ENCODE measurements around the gene COL6A2.

- no peak for TF ChIP-seq EP300 (IDR thresholded peaks at IDR 0.05)
- TF ChIP-seq CTCF (IDR thresholded peaks at IDR 0.05), result no peak
- no peak for TF ChIP-seq PHF8 (IDR thresholded peaks at IDR 0.05; ENCODE audit: borderline replicate concordance, low read depth)
- TF ChIP-seq POLR2A (IDR thresholded peaks at IDR 0.05; ENCODE audit: low read length), result no peak
These were observed 16.7 kb upstream of the COL6A2 start for GRCh38 chr21:46081022-46081861.

Data from A549 (cell line).